Thyroid gland (tissue), 4 donors: Measurements from ENCODE around the gene VSTM5.

Experiments used
- POLR2A ChIP-seq, 2 donors: fragments of 450-650 bp; IDR thresholded peaks; one replicate each; pipeline ENCODE4 v1.6.1; 2017; ENCODE audit warnings: antibody characterized with exemption in 2 of 2, mild to moderate bottlenecking in 2 of 2, moderate library complexity in 1 of 2
- TF ChIP-seq, protein P1 (sequence below), 6 experiments: fragments of 200-600 bp in 3 of 6; fragments of 450-650 bp in 3 of 6; sonication (generic) in 3 of 6; IDR thresholded peaks; one replicate each; pipeline ENCODE4 v1.5.1; 2016 to 2019; ENCODE audit warnings: antibody characterized with exemption in 6 of 6, mild to moderate bottlenecking in 2 of 6, inconsistent platforms in 1 of 6, moderate library complexity in 1 of 6

DNA sequence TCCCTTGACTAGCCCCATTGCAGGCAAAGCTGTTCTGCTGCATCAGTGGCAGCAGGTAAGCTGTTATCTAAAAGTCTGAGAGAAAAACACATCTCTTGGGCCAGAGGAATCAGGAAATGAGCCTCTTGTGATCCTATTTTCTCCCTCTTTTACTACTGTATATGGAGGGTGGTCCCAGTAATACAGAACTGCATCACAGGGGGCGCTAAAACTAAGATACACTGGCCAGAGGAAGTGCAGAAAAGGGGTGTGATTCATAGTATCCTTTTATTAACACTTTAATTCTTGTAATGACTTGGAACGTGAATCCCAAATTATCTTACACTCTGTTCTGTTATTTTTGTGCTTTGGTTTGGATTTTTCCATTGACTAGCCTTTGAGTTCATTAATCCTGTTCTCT lies 75.1 kb downstream of the VSTM5 start:
- TF ChIP-seq, protein P1, sequence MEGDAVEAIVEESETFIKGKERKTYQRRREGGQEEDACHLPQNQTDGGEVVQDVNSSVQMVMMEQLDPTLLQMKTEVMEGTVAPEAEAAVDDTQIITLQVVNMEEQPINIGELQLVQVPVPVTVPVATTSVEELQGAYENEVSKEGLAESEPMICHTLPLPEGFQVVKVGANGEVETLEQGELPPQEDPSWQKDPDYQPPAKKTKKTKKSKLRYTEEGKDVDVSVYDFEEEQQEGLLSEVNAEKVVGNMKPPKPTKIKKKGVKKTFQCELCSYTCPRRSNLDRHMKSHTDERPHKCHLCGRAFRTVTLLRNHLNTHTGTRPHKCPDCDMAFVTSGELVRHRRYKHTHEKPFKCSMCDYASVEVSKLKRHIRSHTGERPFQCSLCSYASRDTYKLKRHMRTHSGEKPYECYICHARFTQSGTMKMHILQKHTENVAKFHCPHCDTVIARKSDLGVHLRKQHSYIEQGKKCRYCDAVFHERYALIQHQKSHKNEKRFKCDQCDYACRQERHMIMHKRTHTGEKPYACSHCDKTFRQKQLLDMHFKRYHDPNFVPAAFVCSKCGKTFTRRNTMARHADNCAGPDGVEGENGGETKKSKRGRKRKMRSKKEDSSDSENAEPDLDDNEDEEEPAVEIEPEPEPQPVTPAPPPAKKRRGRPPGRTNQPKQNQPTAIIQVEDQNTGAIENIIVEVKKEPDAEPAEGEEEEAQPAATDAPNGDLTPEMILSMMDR (IDR thresholded peaks at IDR 0.05), result no peak
- no peak for TF ChIP-seq POLR2A (IDR thresholded peaks at IDR 0.05)
